PC-3 (cell line): ENCODE data around the gene EXOC8. TPM values are rescaled to one million over a fixed set of nuclear protein-coding genes. Genes with fewer than 3 reads are reported as not detected.
A peak's percentile ranks its signal among the peaks of the same experiment; 100 is the strongest.

Experiments
- ATAC-seq: fragments of 200-7000 bp; cut with Tn5 transposase; 2 replicates; pipeline ENCODE4 v1.9.1; 2020; ENCODE audit warnings: mild to moderate bottlenecking, moderate library complexity
- BruUV-seq: library from RNA; stranded (reverse); fragments of 400-500 nt; replicated peaks from 2 replicates; lab custom pipeline; 2021; lab: Mats Ljungman, UMichigan
- CTCF ChIA-PET: fragments of 300-600 bp; sonication (Branson Sonifier 250); formaldehyde crosslinking; loops from one replicate; lab custom pipeline; 2022; ENCODE audit warnings: antibody characterized with exemption; lab: Charles Lee
- POLR2A ChIA-PET: fragments of 300-600 bp; sonication (Branson Sonifier 250); formaldehyde crosslinking; loops from one replicate; lab custom pipeline; 2022; ENCODE audit warnings: antibody characterized with exemption; ENCODE audit not compliant: unreplicated experiment; lab: Charles Lee
- DNase-seq: peaks from one replicate; pipeline ENCODE4 v3.0.0-alpha.2; 2015
- H2AFZ ChIP-seq: fragments of 300-600 bp; sonication (generic); 2 replicates; pipeline ENCODE4 v1.6.0; 2016; ENCODE audit warnings: antibody characterized with exemption, low read length
- H3F3A ChIP-seq: fragments of 300-600 bp; sonication (generic); one replicate; pipeline ENCODE4 v1.6.0; 2017; ENCODE audit warnings: antibody characterized with exemption, low read length, control low read depth, mild to moderate bottlenecking; ENCODE audit not compliant: unreplicated experiment
- H3K27ac ChIP-seq: fragments of 300-600 bp; sonication (generic); 2 replicates; pipeline ENCODE4 v1.5.1; 2016; ENCODE audit warnings: mild to moderate bottlenecking, low read length
- H3K27me3 ChIP-seq: fragments of 300-600 bp; sonication (generic); 2 replicates; pipeline ENCODE4 v1.6.1; 2016; ENCODE audit warnings: low read length, mixed read lengths
- H3K36me3 ChIP-seq: fragments of 300-600 bp; sonication (generic); 2 replicates; pipeline ENCODE4 v1.6.1; 2016; ENCODE audit warnings: low read depth, mixed run types, low read length, mixed read lengths
- H3K4me1 ChIP-seq: fragments of 300-600 bp; sonication (generic); 2 replicates; pipeline ENCODE4 v1.5.1; 2016; ENCODE audit warnings: low read length; ENCODE audit not compliant: insufficient read depth
- H3K4me2 ChIP-seq: fragments of 300-600 bp; sonication (generic); 2 replicates; pipeline ENCODE4 v1.6.0; 2016; ENCODE audit warnings: low read length
- H3K4me3 ChIP-seq: fragments of 300-600 bp; sonication (generic); 2 replicates; pipeline ENCODE4 v1.5.1; 2016; ENCODE audit warnings: mild to moderate bottlenecking, low read length, mixed read lengths
- H3K79me2 ChIP-seq: fragments of 300-600 bp; sonication (generic); 2 replicates; pipeline ENCODE4 v1.6.1; 2017; ENCODE audit warnings: low read length, mixed read lengths
- H3K9ac ChIP-seq: fragments of 300-600 bp; sonication (generic); 2 replicates; pipeline ENCODE4 v1.6.0; 2016; ENCODE audit warnings: mild to moderate bottlenecking, low read length
- H3K9me2 ChIP-seq: fragments of 300-600 bp; sonication (generic); replicated peaks from 2 replicates; pipeline ENCODE4 v1.6.1; 2016; ENCODE audit warnings: mixed run types, low read length, mixed read lengths
- H3K9me3 ChIP-seq: fragments of 300-600 bp; sonication (generic); 2 replicates; pipeline ENCODE4 v1.6.1; 2016; ENCODE audit warnings: low read length, mixed read lengths
- H4K20me1 ChIP-seq: fragments of 300-600 bp; sonication (generic); 2 replicates; pipeline ENCODE4 v1.6.1; 2016; ENCODE audit warnings: low read length, mixed read lengths
- EZH2 ChIP-seq: fragments of 300-600 bp; sonication (generic); IDR thresholded peaks from one replicate; pipeline ENCODE4 v1.6.1; 2017; ENCODE audit warnings: antibody characterized with exemption, mild to moderate bottlenecking, low read length; ENCODE audit not compliant: unreplicated experiment
- EZH2phosphoT487 ChIP-seq: fragments of 300-600 bp; sonication (generic); IDR thresholded peaks from 2 replicates; pipeline ENCODE4 v1.6.1; 2018; ENCODE audit warnings: mild to moderate bottlenecking, antibody characterized with exemption, low read length, borderline replicate concordance
- intact Hi-C: fragments of 100-400 bp; cut with micrococcal nuclease; formaldehyde crosslinking; loops from 2 replicates; pipeline ENCODE4 v1.9.0; 2023
- total RNA-seq: library from RNA; depleted of rRNA; stranded (reverse); fragments of >200 nt; gene quantifications from 2 replicates; pipeline ENCODE4 v1.2.3, GENCODE V29; 2014
- TF ChIP-seq, protein P1 (sequence below): fragments of 300-600 bp; sonication (generic); conservative IDR thresholded peaks from 2 replicates; pipeline ENCODE4 v1.5.1; 2017; ENCODE audit warnings: antibody characterized with exemption, low read depth, mild to moderate bottlenecking, low read length

The EXOC8 gene
- total RNA-seq, 1 experiment from 2014 or later: 14.0 TPM

DNA sequence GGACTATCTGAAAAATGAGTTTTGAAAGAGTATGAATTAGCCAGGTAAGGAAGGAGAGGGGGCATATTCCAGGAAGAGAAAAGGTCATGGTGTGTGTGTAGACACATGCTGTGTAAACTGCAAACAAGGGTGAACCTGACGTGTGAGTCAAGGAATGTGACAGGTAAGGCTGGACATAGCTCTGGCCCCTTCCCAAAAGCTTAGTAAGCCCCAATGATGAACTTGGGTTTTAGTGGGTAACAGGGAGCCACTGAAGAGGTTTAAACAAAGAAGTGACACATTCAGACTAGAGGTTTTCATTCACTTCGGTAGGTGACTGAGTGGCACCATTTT is 47.7 kb upstream of the EXOC8 start:
- H2AFZ ChIP-seq: no peak overlapping the region
- peak; percentile 98 for DNase-seq
- H3K4me3 ChIP-seq: no peak overlapping the region; the same call in 1 of the 2 replicates
- H3K9ac ChIP-seq: no peak overlapping the region
- no TSS peak for BruUV-seq
- ATAC-seq: peak; percentile 70
- peak overlapping the region; percentile 77 for H3K27ac ChIP-seq
- H3K4me2 ChIP-seq: peak overlapping the region; percentile 52
- TF ChIP-seq, protein P1, sequence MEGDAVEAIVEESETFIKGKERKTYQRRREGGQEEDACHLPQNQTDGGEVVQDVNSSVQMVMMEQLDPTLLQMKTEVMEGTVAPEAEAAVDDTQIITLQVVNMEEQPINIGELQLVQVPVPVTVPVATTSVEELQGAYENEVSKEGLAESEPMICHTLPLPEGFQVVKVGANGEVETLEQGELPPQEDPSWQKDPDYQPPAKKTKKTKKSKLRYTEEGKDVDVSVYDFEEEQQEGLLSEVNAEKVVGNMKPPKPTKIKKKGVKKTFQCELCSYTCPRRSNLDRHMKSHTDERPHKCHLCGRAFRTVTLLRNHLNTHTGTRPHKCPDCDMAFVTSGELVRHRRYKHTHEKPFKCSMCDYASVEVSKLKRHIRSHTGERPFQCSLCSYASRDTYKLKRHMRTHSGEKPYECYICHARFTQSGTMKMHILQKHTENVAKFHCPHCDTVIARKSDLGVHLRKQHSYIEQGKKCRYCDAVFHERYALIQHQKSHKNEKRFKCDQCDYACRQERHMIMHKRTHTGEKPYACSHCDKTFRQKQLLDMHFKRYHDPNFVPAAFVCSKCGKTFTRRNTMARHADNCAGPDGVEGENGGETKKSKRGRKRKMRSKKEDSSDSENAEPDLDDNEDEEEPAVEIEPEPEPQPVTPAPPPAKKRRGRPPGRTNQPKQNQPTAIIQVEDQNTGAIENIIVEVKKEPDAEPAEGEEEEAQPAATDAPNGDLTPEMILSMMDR: no peak
- no peak for TF ChIP-seq EZH2
- no peak for TF ChIP-seq EZH2phosphoT487
- H3K4me1 ChIP-seq: peaks cover 52% of the 10 kb centered on the region
- ChIA-PET CTCF (interaction anchor here (0.6 kb wide), 1 partner anchor 35 kb away, joined by 3 read pairs; no protein-coding TSS in a partner anchor), POLR2A (no interaction called here)
- intact Hi-C loops: no loop called here
- H3K9me2 ChIP-seq: no peaks in the 10 kb centered on the region
- H3K36me3 ChIP-seq: no peaks in the 10 kb centered on the region
- H3K27me3 ChIP-seq: no peaks in the 10 kb centered on the region
- H3K79me2 ChIP-seq: peaks cover 93% of the 10 kb centered on the region
- no peaks in the 10 kb centered on the region for H3K9me3 ChIP-seq
- peaks cover 5% of the 10 kb centered on the region for H3F3A ChIP-seq
- peaks cover 12% of the 10 kb centered on the region; the same call in 1 of the 2 replicates for H4K20me1 ChIP-seq

DNA sequence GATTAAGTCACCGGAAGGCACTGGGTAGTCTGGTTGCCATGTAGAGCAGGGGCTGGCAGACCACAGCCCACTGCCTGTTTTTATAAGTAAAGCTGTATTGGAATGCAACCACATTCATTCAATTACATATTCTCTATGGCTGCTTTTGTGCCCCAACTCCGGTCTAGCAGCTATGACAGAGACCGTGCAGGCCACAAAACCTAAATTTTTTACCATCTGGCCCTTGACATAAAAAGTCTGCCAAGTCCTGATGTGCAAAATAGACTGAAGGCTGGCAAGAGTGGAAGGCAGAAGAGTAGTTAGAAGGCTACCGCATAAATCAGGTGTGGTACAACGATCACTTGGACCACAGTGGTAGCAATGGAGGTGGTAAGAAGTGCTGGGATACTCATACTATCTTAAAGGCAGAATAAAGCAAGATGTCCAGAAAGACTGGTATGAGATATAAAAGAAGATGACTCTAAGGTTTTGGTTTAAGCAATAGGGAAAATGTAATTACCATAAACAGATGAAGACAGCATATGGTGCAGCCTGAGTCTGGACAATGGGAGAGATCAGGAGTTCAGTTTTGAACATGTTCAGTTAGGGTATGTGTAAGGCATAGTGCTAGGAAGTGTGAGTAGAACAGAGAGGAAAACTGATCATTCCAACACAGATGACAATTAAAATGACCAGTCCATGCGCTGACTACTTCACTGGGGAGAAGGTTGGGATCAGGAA is 47.2 kb upstream of the EXOC8 start:
- ChIA-PET CTCF (interaction anchor here (0.6 kb wide), 1 partner anchor 36 kb away, joined by 3 read pairs; no protein-coding TSS in a partner anchor), POLR2A (no interaction called here)
- Histone ChIP-seq H3K36me3 (no peaks in the 10 kb centered on the region), H3F3A (peaks cover 5% of the 10 kb centered on the region), H3K27ac (peak overlapping the region; percentile 77), H3K4me2 (peak overlapping the region; percentile 52), H3K27me3 (no peaks in the 10 kb centered on the region), H3K4me3 (no peak overlapping the region), H3K9ac (peak overlapping the region; percentile 18; the same call in 1 of the 2 replicates), H3K9me3 (no peaks in the 10 kb centered on the region), H3K79me2 (peaks cover 91% of the 10 kb centered on the region), H2AFZ (no peak overlapping the region), H4K20me1 (peaks cover 12% of the 10 kb centered on the region; the same call in 1 of the 2 replicates), H3K4me1 (peaks cover 47% of the 10 kb centered on the region), H3K9me2 (no peaks in the 10 kb centered on the region)
- BruUV-seq: no TSS peak
- ATAC-seq: no peak
- no peak for DNase-seq
- intact Hi-C loops: no loop called here
- no peak for TF ChIP-seq EZH2
- TF ChIP-seq, protein P1: no peak
- TF ChIP-seq EZH2phosphoT487: no peak

DNA sequence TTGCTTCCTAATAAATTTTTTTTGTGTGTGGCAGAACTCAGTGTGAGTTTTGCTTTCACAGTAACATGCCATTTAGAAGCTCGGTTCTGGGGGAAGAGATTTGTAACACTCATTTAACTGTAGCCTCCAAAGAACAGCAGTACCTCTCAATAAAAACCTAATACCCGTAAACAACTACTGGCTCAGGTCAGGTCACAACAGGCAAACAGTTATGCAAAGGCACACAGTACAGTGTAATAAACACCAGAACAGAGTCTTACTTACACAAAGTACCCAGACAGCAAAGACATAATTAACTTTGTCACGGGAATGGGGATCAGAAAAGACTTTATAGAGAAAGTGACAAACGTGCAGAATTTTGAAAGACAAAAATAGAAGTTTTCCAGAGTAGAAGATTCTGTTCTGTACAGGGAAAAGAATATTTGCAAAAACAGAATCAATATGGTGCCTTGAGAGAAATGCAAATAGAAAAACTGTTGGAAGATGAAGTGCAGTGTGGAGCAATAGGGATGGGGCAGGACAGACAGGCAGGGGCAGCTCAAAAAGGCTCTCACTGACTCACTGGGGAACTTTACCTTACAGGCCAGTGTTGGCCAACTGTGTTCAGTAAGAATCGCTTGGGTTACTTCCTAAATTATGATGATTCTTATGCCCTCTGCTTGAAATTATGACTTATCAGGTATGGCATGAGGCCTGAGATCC is 45.7 kb upstream of the EXOC8 start:
- H3K4me2 ChIP-seq: no peak overlapping the region

More for the DNA sequence above, 45.7 kb upstream of the EXOC8 start:
- Histone ChIP-seq H3K4me1 (peaks cover 33% of the 10 kb centered on the region), H3K4me3 (no peak overlapping the region), H3K27ac (no peak overlapping the region), H3K9me3 (no peaks in the 10 kb centered on the region), H3K79me2 (peaks cover 89% of the 10 kb centered on the region), H3K36me3 (no peaks in the 10 kb centered on the region), H3F3A (peaks cover 5% of the 10 kb centered on the region), H3K9me2 (no peaks in the 10 kb centered on the region), H3K9ac (no peak overlapping the region), H4K20me1 (peaks cover 16% of the 10 kb centered on the region; the same call in 1 of the 2 replicates), H3K27me3 (no peaks in the 10 kb centered on the region), H2AFZ (no peak overlapping the region)
- BruUV-seq: no TSS peak
- TF ChIP-seq, protein P1: no peak
- TF ChIP-seq EZH2: no peak
- TF ChIP-seq EZH2phosphoT487: no peak
- intact Hi-C loops: no loop called here
- ChIA-PET CTCF (no interaction called here), POLR2A (no interaction called here)
- DNase-seq: peak; percentile 41
- no peak for ATAC-seq
